Neutrophil (primary cell): ENCODE data around the gene CSNK2B.

Source experiments
- H3K27ac ChIP-seq: fragments of 200-600 bp; sonication (generic); 2 replicates; pipeline ENCODE4 v1.5.1; 2016; ENCODE audit warnings: mild to moderate bottlenecking, moderate library complexity
- H3K27me3 ChIP-seq: fragments of 200-600 bp; sonication (generic); 2 replicates; pipeline ENCODE4 v1.6.0; 2016; ENCODE audit warnings: mild to moderate bottlenecking
- H3K36me3 ChIP-seq: fragments of 200-600 bp; sonication (generic); 2 replicates; pipeline ENCODE4 v1.5.1; 2017
- H3K4me1 ChIP-seq, 2 experiments: fragments of 200-600 bp in 1 of 2; sonication (generic) in 1 of 2; 1 replicate in 1 of 2; 2 replicates in 1 of 2; pipeline versions ENCODE4 v1.5.1 to v1.6.1; 2013 to 2016; ENCODE audit warnings: low read depth in 1 of 2, low read length in 1 of 2, mild to moderate bottlenecking in 1 of 2, moderate library complexity in 1 of 2; ENCODE audit not compliant: control insufficient read depth in 1 of 2, insufficient read depth in 1 of 2
- H3K4me3 ChIP-seq, 2 experiments: fragments of 200-600 bp in 1 of 2; sonication (generic) in 1 of 2; 1 replicate in 1 of 2; 2 replicates in 1 of 2; pipeline ENCODE4 v1.5.1; 2013 to 2016; ENCODE audit warnings: low read depth in 1 of 2, low read length in 1 of 2, mild to moderate bottlenecking in 1 of 2, moderate library complexity in 1 of 2
- H3K9me3 ChIP-seq: fragments of 200-600 bp; sonication (generic); 2 replicates; pipeline ENCODE4 v1.5.1; 2016
- TF ChIP-seq, protein P1 (sequence below): fragments of 200-600 bp; sonication (generic); IDR thresholded peaks from 2 replicates; pipeline ENCODE4 v1.5.1; 2016; ENCODE audit warnings: antibody characterized with exemption

Gene CSNK2B

DNA sequence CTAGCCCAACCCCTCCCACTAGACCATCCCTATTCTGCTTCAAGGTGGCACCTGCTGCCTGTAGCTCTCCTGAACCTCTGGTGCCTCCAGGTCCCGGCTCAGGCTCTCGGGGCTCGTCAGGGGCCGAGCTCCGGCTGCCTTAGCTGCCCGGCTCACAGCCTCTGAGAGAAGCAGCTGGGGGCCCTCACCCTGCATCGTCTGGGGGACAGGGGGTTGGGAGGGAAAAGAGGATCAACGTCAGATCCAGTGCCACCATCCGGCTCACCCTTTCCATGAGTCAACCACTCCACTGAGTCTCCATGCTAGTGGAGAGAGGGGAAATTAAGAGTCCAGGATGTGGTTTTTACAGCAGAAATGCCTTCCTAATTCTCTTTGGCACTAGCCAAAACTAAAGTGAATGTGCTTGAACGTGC lies 26.4 kb upstream of the CSNK2B start:
- Histone ChIP-seq H3K4me3 (no peak overlapping the region), H3K27ac (peak overlapping the region; percentile 31), H3K9me3 (peaks cover 4% of the 10 kb centered on the region), H3K4me1 (no peaks in the 10 kb centered on the region), H3K27me3 (no peaks in the 10 kb centered on the region), H3K36me3 (peaks cover 99% of the 10 kb centered on the region)
- TF ChIP-seq, protein P1, sequence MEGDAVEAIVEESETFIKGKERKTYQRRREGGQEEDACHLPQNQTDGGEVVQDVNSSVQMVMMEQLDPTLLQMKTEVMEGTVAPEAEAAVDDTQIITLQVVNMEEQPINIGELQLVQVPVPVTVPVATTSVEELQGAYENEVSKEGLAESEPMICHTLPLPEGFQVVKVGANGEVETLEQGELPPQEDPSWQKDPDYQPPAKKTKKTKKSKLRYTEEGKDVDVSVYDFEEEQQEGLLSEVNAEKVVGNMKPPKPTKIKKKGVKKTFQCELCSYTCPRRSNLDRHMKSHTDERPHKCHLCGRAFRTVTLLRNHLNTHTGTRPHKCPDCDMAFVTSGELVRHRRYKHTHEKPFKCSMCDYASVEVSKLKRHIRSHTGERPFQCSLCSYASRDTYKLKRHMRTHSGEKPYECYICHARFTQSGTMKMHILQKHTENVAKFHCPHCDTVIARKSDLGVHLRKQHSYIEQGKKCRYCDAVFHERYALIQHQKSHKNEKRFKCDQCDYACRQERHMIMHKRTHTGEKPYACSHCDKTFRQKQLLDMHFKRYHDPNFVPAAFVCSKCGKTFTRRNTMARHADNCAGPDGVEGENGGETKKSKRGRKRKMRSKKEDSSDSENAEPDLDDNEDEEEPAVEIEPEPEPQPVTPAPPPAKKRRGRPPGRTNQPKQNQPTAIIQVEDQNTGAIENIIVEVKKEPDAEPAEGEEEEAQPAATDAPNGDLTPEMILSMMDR, result no peak

DNA sequence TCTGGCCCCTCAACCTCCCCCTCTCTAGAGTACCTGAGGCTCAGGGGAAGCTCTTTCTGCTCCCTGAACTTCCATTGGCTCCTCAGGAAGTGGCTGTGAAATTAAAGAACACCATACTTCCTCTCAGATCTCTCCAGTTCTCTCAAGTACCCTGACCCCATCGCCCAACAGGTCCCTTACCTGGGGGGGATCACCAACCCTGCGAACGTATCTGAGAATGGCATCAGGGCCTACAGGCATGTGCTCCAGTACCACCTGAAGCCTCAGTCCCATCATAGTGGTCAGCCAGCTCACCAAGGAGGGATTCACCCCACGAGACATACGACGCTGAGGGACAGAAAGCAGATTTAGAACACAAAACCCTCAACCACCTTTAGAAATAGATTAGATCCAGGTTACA lies 25.3 kb upstream of the CSNK2B start:
- no peak overlapping the region for H3K27ac ChIP-seq
- H3K27me3 ChIP-seq, result no peaks in the 10 kb centered on the region
- TF ChIP-seq, protein P1, result no peak
- H3K4me3 ChIP-seq, result no peak overlapping the region
- no peaks in the 10 kb centered on the region for H3K4me1 ChIP-seq
- peaks cover 4% of the 10 kb centered on the region for H3K9me3 ChIP-seq
- peaks cover 99% of the 10 kb centered on the region for H3K36me3 ChIP-seq

DNA sequence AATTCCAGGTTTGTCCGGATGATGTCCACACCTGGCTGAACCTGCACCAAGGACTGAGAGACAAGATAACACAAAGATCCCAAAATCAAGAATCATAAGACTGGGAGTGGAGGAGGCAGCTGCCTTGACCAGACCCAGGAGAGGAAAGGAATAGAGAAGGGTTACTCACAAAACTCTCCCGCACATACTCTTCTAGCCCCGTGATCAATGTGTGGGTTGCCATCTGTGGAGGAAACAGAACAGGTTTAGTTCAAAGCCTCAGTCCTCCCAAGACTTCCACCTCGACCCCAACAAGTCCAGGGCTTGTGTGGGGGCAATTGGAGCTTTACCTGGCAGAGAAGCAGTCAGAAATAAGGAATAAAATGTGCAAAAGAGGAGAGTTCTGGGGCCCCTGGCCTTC lies 24.5 kb upstream of the CSNK2B start:
- no peaks in the 10 kb centered on the region for H3K4me1 ChIP-seq
- H3K9me3 ChIP-seq, result peaks cover 4% of the 10 kb centered on the region
- H3K36me3 ChIP-seq, result peaks cover 99% of the 10 kb centered on the region
- no peaks in the 10 kb centered on the region for H3K27me3 ChIP-seq
- peak overlapping the region; percentile 13 for H3K27ac ChIP-seq
- no peak overlapping the region for H3K4me3 ChIP-seq
- TF ChIP-seq, protein P1, result no peak

DNA sequence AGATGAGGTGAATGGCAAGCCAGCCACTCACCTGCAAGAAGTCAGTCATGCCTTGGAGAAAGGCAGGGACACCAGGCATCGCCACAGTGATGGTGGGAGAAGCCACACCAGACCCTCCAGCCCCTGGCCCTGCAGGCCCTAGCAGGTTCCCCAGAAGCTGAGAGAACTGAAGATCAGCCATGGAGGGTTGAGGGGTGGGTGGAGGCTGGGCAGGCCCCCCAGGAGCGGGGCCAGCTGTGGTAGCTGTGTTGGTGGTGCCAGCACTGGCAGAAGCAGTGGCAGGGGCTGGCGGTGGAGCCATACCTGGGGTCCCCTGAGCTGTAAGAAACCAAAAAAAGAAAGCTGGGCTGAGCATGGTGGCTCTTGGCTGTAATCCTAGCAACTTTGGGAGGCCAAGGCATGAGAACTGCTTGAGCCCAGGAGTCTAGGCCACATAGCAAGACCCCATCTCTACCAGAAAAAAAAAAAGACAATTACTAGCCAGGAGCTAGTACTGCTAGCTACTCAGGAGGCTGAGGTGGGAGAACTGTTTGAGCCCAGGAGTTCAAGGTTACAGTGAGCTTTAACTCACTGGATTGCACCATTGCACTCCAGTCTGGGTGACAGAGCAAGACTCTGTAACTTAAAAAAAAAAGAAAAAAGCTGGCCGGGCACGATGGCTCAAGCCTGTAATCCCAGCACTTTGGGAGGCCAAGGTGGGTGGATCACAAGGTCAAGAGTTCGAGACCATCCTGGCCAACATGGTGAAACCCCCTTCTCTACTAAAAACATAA lies 22.9 kb upstream of the CSNK2B start:
- H3K9me3 ChIP-seq, result no peaks in the 10 kb centered on the region
- no peak overlapping the region for H3K27ac ChIP-seq
- H3K4me1 ChIP-seq, result no peaks in the 10 kb centered on the region
- TF ChIP-seq, protein P1, result no peak
- peaks cover 98% of the 10 kb centered on the region for H3K36me3 ChIP-seq
- no peak overlapping the region for H3K4me3 ChIP-seq
- no peaks in the 10 kb centered on the region for H3K27me3 ChIP-seq

DNA sequence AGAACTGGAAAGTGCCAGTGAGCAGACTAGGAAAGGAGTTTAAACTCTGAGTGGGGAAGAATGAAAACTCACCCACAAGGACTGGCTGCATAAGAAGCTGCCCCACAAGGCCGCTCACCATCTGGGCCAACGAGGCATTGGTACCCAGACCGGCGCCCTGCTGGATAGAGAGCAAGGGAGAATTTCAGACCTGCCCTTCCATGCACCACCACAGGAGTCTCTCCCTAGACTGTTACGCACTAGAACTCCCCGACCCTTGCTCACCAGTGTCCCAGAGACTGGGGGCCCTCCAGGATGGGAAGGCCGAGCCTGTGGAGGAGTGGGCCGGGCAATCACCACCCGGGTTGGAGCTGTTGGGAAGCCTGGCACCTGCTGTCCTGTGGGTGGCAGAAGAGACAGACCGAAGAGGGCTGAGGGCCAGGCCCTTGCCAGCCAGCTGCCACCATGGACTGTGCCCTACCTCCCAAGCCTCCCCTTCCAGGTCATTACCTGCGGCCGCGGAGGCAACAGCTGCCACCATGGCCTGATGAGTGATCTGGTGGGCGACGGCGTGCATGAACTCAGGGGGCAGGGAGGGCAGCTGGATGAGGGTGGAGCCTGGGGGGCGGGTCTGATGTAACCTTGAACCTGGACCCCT lies 21.9 kb upstream of the CSNK2B start:
- Histone ChIP-seq H3K36me3 (peaks cover 98% of the 10 kb centered on the region), H3K4me1 (no peaks in the 10 kb centered on the region), H3K27me3 (no peaks in the 10 kb centered on the region), H3K9me3 (no peaks in the 10 kb centered on the region), H3K4me3 (no peak overlapping the region), H3K27ac (no peak overlapping the region)
- TF ChIP-seq, protein P1, result no peak
